IMR-90 (cell line): ENCODE measurements around the gene IFT43. TPM values are rescaled to one million over a fixed set of nuclear protein-coding genes. Genes with fewer than 3 reads are reported as not detected.

Experiments
- ATAC-seq: fragments of 200-7000 bp; cut with Tn5 transposase; 2 replicates; pipeline ENCODE4 v1.9.1; 2020; ENCODE audit warnings: low read depth, mild to moderate bottlenecking, moderate library complexity
- BruUV-seq: library from RNA; stranded (reverse); fragments of 400-500 nt; replicated peaks from 2 replicates; lab custom pipeline; 2021; lab: Mats Ljungman, UMichigan
- CTCF ChIA-PET: fragments of 300-600 bp; formaldehyde crosslinking; extraction: SDS; loops from one replicate; lab custom pipeline; 2021; ENCODE audit warnings: antibody characterized with exemption; lab: Yijun Ruan, JAX
- POLR2A ChIA-PET: fragments of 300-600 bp; sonication (Branson Sonifier 250); formaldehyde crosslinking; loops from one replicate; lab custom pipeline; 2022; ENCODE audit warnings: antibody characterized with exemption; ENCODE audit not compliant: unreplicated experiment; lab: Charles Lee
- DNase-seq: peaks from one replicate; pipeline ENCODE4 v3.0.0; 2013
- H2AFZ ChIP-seq: replicated peaks from 2 replicates; pipeline ENCODE3; 2013; ENCODE audit warnings: low read length, mild to moderate bottlenecking; ENCODE audit not compliant: poor library complexity
- H2AK5ac ChIP-seq: 2 replicates; pipeline ENCODE4 v1.6.1; 2013; ENCODE audit warnings: low read depth, low read length, inconsistent platforms
- H2AK9ac ChIP-seq: replicated peaks from 2 replicates; pipeline ENCODE3; 2013; ENCODE audit warnings: mild to moderate bottlenecking, low read depth, low read length, moderate library complexity; ENCODE audit not compliant: poor library complexity
- H2BK120ac ChIP-seq: 2 replicates; pipeline ENCODE4 v1.6.1; 2013; ENCODE audit warnings: low read depth, low read length, inconsistent platforms
- H2BK15ac ChIP-seq: 3 replicates; pipeline ENCODE4 v1.6.1; 2013; ENCODE audit warnings: low read depth, low read length, inconsistent platforms
- H2BK20ac ChIP-seq: 2 replicates; pipeline ENCODE4 v1.6.1; 2013; ENCODE audit warnings: low read depth, mild to moderate bottlenecking, inconsistent platforms, low read length, moderate library complexity
- H2BK5ac ChIP-seq: 2 replicates; pipeline ENCODE4 v1.6.1; 2013; ENCODE audit warnings: mild to moderate bottlenecking, low read depth, low read length, inconsistent platforms; ENCODE audit not compliant: poor library complexity, severe bottlenecking
- H3K14ac ChIP-seq: replicated peaks from 2 replicates; pipeline ENCODE4 v1.6.1; 2013; ENCODE audit warnings: low read depth, low read length, inconsistent platforms
- H3K18ac ChIP-seq: 2 replicates; pipeline ENCODE4 v1.6.1; 2013; ENCODE audit warnings: low read depth, low read length, control low read depth
- H3K23ac ChIP-seq: 2 replicates; pipeline ENCODE4 v1.6.1; 2013; ENCODE audit warnings: low read depth, low read length, inconsistent platforms
- H3K27ac ChIP-seq: 2 replicates; pipeline ENCODE4 v1.5.1; 2013; ENCODE audit warnings: mild to moderate bottlenecking, control low read depth, low read length; ENCODE audit not compliant: insufficient read depth
- H3K27me3 ChIP-seq: 2 replicates; pipeline ENCODE4 v1.6.1; 2013; ENCODE audit warnings: low read length; ENCODE audit not compliant: control insufficient read depth, insufficient read depth
- H3K36me3 ChIP-seq: 2 replicates; pipeline ENCODE4 v1.6.1; 2013; ENCODE audit warnings: low read length, mixed read lengths; ENCODE audit not compliant: control insufficient read depth, insufficient read depth
- H3K4ac ChIP-seq: 2 replicates; pipeline ENCODE4 v1.6.1; 2013; ENCODE audit warnings: low read depth, low read length, inconsistent platforms
- H3K4me1 ChIP-seq: 2 replicates; pipeline ENCODE4 v1.6.1; 2013; ENCODE audit warnings: low read length, mixed read lengths; ENCODE audit not compliant: control insufficient read depth, insufficient read depth
- H3K4me2 ChIP-seq: 2 replicates; pipeline ENCODE4 v1.6.1; 2013; ENCODE audit warnings: low read depth, mild to moderate bottlenecking, control low read depth, low read length, moderate library complexity
- H3K4me3 ChIP-seq: 2 replicates; pipeline ENCODE4 v1.5.1; 2013; ENCODE audit warnings: low read depth, mild to moderate bottlenecking, control low read depth, low read length, moderate library complexity; ENCODE audit not compliant: insufficient read depth
- H3K56ac ChIP-seq: 2 replicates; pipeline ENCODE4 v1.6.1; 2013; ENCODE audit warnings: low read length, inconsistent platforms; ENCODE audit not compliant: insufficient read depth; ENCODE audit errors: extremely low read depth
- H3K79me1 ChIP-seq, 2 experiments: 2 replicates each; pipeline ENCODE4 v1.6.1; 2013; ENCODE audit warnings: low read length in 2 of 2, inconsistent platforms in 1 of 2, low read depth in 1 of 2
- H3K9ac ChIP-seq: 2 replicates; pipeline ENCODE4 v1.6.1; 2013; ENCODE audit warnings: low read depth, low read length, control low read depth
- H3K9me1 ChIP-seq: 2 replicates; pipeline ENCODE4 v1.6.1; 2013; ENCODE audit warnings: low read length, inconsistent platforms; ENCODE audit not compliant: insufficient read depth
- H3K9me3 ChIP-seq: 2 replicates; pipeline ENCODE4 v1.6.1; 2013; ENCODE audit warnings: low read length; ENCODE audit not compliant: control insufficient read depth, insufficient read depth
- H4K20me1 ChIP-seq: 2 replicates; pipeline ENCODE4 v1.6.1; 2013; ENCODE audit warnings: low read length, inconsistent platforms; ENCODE audit not compliant: insufficient read depth
- H4K5ac ChIP-seq: 2 replicates; pipeline ENCODE4 v1.6.1; 2013; ENCODE audit warnings: mild to moderate bottlenecking, low read depth, low read length, control low read depth
- H4K8ac ChIP-seq, 2 experiments: 2 replicates each; pipeline ENCODE4 v1.6.1; 2013; ENCODE audit warnings: low read depth in 2 of 2, low read length in 2 of 2, control low read depth in 1 of 2, inconsistent platforms in 1 of 2
- H4K91ac ChIP-seq: 2 replicates; pipeline ENCODE4 v1.6.1; 2013; ENCODE audit warnings: low read depth, low read length, inconsistent platforms; ENCODE audit not compliant: insufficient read depth
- CEBPB ChIP-seq: IDR thresholded peaks from 2 replicates; pipeline ENCODE4 v1.6.1; 2012; ENCODE audit warnings: low read depth, low read length, improper control_type of control experiment
- ELK1 ChIP-seq: fragments of 150-350 bp; IDR thresholded peaks from 2 replicates; pipeline ENCODE4 v1.6.1; 2016; ENCODE audit warnings: low read depth, mild to moderate bottlenecking, low read length, moderate library complexity, borderline replicate concordance
- FOS ChIP-seq: fragments of 150-350 bp; IDR thresholded peaks from 2 replicates; pipeline ENCODE4 v1.6.1; 2016; ENCODE audit warnings: low read depth, low read length
- MAFK ChIP-seq: IDR thresholded peaks from 2 replicates; pipeline ENCODE4 v1.6.1; 2012; ENCODE audit warnings: low read depth, low read length, improper control_type of control experiment
- MXI1 ChIP-seq: IDR thresholded peaks from 2 replicates; pipeline ENCODE4 v1.6.1; 2012; ENCODE audit warnings: low read depth, mild to moderate bottlenecking, low read length, moderate library complexity, borderline replicate concordance
- POLR2A ChIP-seq: IDR thresholded peaks from 2 replicates; pipeline ENCODE4 v1.6.1; 2012; ENCODE audit warnings: mild to moderate bottlenecking, low read depth, low read length
- RAD21 ChIP-seq: IDR thresholded peaks from 2 replicates; pipeline ENCODE4 v1.6.1; 2012; ENCODE audit warnings: low read length, improper control_type of control experiment
- RFX5 ChIP-seq: IDR thresholded peaks from 2 replicates; pipeline ENCODE4 v1.8.0; 2012; ENCODE audit warnings: low read depth, mild to moderate bottlenecking, low read length, moderate library complexity
- WGBS, 2 experiments: methylation state at CpG; one replicate each; pipeline versions ENCODE4 v1.1.5 to v1.1.7; 2013; ENCODE audit warnings: missing lambda C conversion rate in 2 of 2; ENCODE audit not compliant: insufficient read length in 1 of 2; ENCODE audit errors: extremely low coverage in 2 of 2; 5-methylcytosine and 5-hydroxymethylcytosine counted together
- dilution Hi-C: fragments of 300-500 bp; cut with HindIII; formaldehyde crosslinking; loops from one replicate; pipeline ENCODE4 v1.14.3; 2018; ENCODE audit warnings: low sequenced_read_pairs; ENCODE audit not compliant: unreplicated experiment
- in situ Hi-C: fragments of 300-500 bp; cut with MboI; formaldehyde crosslinking; loops from 3 replicates; pipeline ENCODE4 v1.14.3; 2019; ENCODE audit warnings: low sequenced_read_pairs, inconsistent platforms, mixed read lengths
- intact Hi-C: fragments of 100-400 bp; cut with micrococcal nuclease; formaldehyde crosslinking; loops from 2 replicates; pipeline ENCODE4 v1.10.0; 2022
- polyA plus RNA-seq, 3 experiments: library from polyadenylated mRNA; depleted of rRNA; stranded (reverse); fragments of >200 nt; gene quantifications; 2 replicates each; pipeline ENCODE4 v1.2.3, GENCODE V29; 2012; ENCODE audit warnings: low replicate concordance in 1 of 3
- total RNA-seq: library from RNA; depleted of rRNA; stranded (reverse); fragments of >200 nt; gene quantifications from 2 replicates; pipeline ENCODE4 v1.2.3, GENCODE V29; 2012
- TF ChIP-seq, protein P1 (sequence below): conservative IDR thresholded peaks from 2 replicates; pipeline ENCODE4 v1.5.1; 2012; ENCODE audit warnings: mild to moderate bottlenecking, low read depth, low read length, improper control_type of control experiment

IFT43 gene
- total and polyA plus RNA-seq, 2 of the 4 experiments (the other 2 are of a cell fraction) = 41.4 to 43.2 TPM

DNA sequence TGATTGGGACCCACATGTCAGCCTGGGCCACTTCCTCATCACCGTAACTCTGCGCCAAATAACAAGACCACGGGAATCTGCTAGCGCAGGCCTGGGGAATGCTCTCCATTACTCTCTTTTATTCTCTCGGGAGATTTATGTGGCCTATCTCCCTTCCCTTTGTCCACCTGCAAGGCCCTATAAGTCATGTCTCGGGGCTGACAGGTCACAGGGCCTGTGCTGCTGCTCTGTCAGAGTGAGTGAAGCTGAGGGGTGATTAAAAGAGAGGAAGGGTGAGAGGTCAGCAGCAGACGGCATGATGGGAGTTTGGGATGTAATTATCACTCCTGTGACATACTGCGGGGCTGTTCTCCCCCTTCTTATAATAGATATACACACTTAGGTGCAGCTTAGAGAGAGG is 139.9 kb downstream of the IFT43 start:
- TF ChIP-seq MXI1 (no peak), CEBPB (no peak), FOS (no peak), POLR2A (no peak), RAD21 (no peak), MAFK (no peak), ELK1 (no peak), RFX5 (no peak)
- TF ChIP-seq, protein P1, sequence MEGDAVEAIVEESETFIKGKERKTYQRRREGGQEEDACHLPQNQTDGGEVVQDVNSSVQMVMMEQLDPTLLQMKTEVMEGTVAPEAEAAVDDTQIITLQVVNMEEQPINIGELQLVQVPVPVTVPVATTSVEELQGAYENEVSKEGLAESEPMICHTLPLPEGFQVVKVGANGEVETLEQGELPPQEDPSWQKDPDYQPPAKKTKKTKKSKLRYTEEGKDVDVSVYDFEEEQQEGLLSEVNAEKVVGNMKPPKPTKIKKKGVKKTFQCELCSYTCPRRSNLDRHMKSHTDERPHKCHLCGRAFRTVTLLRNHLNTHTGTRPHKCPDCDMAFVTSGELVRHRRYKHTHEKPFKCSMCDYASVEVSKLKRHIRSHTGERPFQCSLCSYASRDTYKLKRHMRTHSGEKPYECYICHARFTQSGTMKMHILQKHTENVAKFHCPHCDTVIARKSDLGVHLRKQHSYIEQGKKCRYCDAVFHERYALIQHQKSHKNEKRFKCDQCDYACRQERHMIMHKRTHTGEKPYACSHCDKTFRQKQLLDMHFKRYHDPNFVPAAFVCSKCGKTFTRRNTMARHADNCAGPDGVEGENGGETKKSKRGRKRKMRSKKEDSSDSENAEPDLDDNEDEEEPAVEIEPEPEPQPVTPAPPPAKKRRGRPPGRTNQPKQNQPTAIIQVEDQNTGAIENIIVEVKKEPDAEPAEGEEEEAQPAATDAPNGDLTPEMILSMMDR = no peak
- no peak overlapping the region for H3K4ac ChIP-seq
- no peak overlapping the region for H3K23ac ChIP-seq
- ATAC-seq = no peak
- H3K4me3 ChIP-seq = no peak overlapping the region
- no peak overlapping the region for H2AK9ac ChIP-seq
- dilution Hi-C loops = no loop called here
- no peaks in the 10 kb centered on the region for H3K79me1 ChIP-seq
- H4K20me1 ChIP-seq = no peaks in the 10 kb centered on the region
- no peak overlapping the region for H4K5ac ChIP-seq
- H3K27me3 ChIP-seq = peaks cover 16% of the 10 kb centered on the region
- H2AK5ac ChIP-seq = no peak overlapping the region
- H3K27ac ChIP-seq = no peak overlapping the region
- no TSS peak for BruUV-seq
- no peak overlapping the region for H3K9ac ChIP-seq
- intact Hi-C loops = no loop called here
- WGBS, 2 experiments = no CpG with 5 or more reads among the region's 8 CpGs
- H4K91ac ChIP-seq = no peak overlapping the region
- no peak for DNase-seq
- H3K56ac ChIP-seq = no peak overlapping the region
- H3K36me3 ChIP-seq = no peaks in the 10 kb centered on the region
- H2AFZ ChIP-seq = no peak overlapping the region
- no peaks in the 10 kb centered on the region for H3K9me3 ChIP-seq
- H3K18ac ChIP-seq = no peak overlapping the region
- in situ Hi-C loops = no loop called here
- H2BK15ac ChIP-seq = no peak overlapping the region
- no peak overlapping the region for H3K4me2 ChIP-seq
- no peak overlapping the region for H2BK120ac ChIP-seq
- POLR2A ChIA-PET = no interaction called here
- no peaks in the 10 kb centered on the region for H3K4me1 ChIP-seq
- no peaks in the 10 kb centered on the region for H3K9me1 ChIP-seq
- H2BK20ac ChIP-seq = no peak overlapping the region
- H3K14ac ChIP-seq = no peak overlapping the region
- CTCF ChIA-PET = no interaction called here
- no peak overlapping the region for H4K8ac ChIP-seq
- H2BK5ac ChIP-seq = no peak overlapping the region
